Medulla oblongata (tissue), 1 donor: ENCODE measurements around the gene C20orf96.
"Not testable (repeated sequence)": the region's sequence is repeated elsewhere in the genome, so short reads cannot be mapped to it uniquely, and the experiment has no call there.

Experiments used
- DNase-seq: peaks from one replicate; pipeline ENCODE4 v3.0.0-alpha.2; 2015; ENCODE audit errors: extremely low spot score

Gene C20orf96

GRCh38 chr20:237929-238328 is 52.6 kb downstream of the C20orf96 start:
- DNase-seq = no peak

DNA sequence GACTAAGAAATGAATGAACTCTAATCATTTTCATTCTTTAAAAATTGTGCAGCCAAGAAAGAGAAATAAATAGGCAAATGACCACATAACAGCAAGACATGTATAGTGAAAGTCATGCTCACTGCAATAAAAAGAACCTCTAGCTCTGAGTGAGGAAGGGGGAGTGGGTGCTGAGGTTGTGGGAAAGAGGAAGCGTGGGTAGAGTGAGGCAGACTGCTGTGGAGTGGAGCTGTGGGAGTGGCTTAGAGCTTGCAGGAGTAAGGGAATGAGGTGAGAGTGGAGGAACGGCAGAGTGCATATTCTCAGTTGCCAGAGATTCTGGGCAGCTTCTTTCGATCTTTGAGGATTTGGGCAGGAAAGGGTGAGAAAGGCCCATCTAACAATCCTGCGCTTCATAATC is 53.1 kb downstream of the C20orf96 start:
- peak; percentile 71 for DNase-seq

DNA sequence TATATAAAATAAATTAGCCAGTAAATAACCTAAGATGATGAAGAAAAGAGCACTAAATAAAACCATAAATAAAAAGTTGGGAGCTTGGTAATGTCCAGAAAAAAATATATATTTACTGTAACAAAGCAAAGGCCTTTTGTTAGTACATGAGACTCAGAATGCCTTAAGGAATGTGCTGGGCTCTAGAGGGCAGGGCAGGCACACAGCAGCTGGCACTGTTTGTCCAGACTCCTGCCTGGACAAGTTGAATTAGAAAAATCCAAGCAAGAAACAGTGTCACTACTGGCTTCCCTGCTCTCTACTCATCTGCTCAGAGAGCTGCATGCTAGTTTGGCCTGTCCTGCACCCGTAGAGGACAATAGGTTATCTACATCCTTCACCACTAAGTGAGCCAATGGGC is 54.7 kb downstream of the C20orf96 start:
- peak; percentile 38 for DNase-seq

DNA sequence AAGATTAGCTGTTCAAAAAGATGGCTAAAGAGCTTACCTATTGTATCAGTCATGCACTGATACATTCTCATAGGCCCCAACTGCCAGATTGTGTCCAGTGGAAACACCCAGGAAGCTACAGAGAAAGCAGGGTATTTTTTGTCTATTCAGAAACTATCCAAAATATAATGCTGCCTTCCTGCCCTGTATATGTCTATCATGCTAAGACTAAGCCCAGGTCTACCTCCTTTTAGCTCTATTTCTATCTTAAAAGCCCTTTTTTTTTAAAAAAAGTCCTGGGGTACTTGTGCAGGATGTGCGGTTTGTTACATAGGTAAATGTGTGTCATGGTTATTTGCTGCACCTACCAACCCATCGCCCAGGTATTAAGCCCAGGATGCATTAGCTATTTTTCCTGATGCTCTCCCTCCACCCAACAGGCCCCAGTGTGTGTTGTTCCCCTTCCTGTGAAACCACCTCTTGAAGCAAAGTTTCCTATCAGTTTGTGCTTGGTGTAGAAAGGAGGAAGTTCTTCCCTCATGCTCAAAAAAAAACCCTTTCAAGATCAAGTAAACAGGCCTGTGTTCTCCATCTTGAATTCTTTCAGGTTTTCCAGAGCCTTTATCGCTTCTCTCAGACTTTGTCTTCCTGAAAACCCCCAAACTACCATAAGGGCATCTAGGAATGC is 63.0 kb downstream of the C20orf96 start:
- DNase-seq = peak; percentile 58

- DNase-seq = no peak
These were observed 63.6 kb downstream of the C20orf96 start, which contains the start of gene DEFB129 for GRCh38 chr20:226958-227357. Gene DEFB129 (plus strand): TSS chr20:227258. CDS start chr20:227289, 31 bp downstream.

GRCh38 chr20:225879-226278 is 64.7 kb downstream of the C20orf96 start:
- DNase-seq = not testable (repeated sequence)

GRCh38 chr20:221258-221830 is 69.2 kb downstream of the C20orf96 start:
- DNase-seq = no peak
